GM13977 (cell line): ENCODE measurements around the gene GALNTL6.

Experiments
- DNase-seq: peaks from one replicate; pipeline ENCODE4 v3.0.0; 2012; ENCODE audit warnings: low spot score
- in situ Hi-C: fragments of 300-500 bp; cut with MboI; formaldehyde crosslinking; loops from one replicate; pipeline ENCODE4 v1.12.0; 2022; ENCODE audit warnings: low sequenced_read_pairs, low pct_unique_long_range_greater_than_20kb, mixed read lengths, inconsistent platforms; ENCODE audit not compliant: unreplicated experiment
- TF ChIP-seq, protein P1 (sequence below): IDR thresholded peaks from 2 replicates; pipeline ENCODE4 v1.5.1; 2012; ENCODE audit warnings: mild to moderate bottlenecking, control low read depth; ENCODE audit not compliant: insufficient read depth; ENCODE audit errors: extremely low read depth, missing control alignments

The GALNTL6 gene

DNA sequence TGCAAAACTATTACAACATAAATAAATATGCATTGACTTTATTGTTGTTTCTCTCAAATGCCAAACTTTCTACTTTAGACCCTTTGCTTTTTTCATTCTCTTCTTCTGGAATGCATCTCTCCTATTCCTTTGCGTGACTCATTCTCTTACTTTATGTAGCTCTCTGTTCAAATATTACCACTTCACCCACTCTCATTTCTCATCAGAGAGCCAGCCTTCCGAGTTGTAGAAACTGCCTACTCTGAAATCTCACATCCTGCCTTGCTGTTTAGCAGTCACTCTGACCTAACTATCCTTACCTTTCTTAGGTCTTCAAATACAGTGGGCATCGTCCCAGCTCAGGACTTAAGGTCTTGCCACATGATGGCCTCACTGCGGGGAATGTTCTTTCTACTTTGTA is 143.5 kb downstream of the GALNTL6 start:
- in situ Hi-C loops = no loop called here
- DNase-seq = no peak
- TF ChIP-seq, protein P1, sequence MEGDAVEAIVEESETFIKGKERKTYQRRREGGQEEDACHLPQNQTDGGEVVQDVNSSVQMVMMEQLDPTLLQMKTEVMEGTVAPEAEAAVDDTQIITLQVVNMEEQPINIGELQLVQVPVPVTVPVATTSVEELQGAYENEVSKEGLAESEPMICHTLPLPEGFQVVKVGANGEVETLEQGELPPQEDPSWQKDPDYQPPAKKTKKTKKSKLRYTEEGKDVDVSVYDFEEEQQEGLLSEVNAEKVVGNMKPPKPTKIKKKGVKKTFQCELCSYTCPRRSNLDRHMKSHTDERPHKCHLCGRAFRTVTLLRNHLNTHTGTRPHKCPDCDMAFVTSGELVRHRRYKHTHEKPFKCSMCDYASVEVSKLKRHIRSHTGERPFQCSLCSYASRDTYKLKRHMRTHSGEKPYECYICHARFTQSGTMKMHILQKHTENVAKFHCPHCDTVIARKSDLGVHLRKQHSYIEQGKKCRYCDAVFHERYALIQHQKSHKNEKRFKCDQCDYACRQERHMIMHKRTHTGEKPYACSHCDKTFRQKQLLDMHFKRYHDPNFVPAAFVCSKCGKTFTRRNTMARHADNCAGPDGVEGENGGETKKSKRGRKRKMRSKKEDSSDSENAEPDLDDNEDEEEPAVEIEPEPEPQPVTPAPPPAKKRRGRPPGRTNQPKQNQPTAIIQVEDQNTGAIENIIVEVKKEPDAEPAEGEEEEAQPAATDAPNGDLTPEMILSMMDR = no peak

DNA sequence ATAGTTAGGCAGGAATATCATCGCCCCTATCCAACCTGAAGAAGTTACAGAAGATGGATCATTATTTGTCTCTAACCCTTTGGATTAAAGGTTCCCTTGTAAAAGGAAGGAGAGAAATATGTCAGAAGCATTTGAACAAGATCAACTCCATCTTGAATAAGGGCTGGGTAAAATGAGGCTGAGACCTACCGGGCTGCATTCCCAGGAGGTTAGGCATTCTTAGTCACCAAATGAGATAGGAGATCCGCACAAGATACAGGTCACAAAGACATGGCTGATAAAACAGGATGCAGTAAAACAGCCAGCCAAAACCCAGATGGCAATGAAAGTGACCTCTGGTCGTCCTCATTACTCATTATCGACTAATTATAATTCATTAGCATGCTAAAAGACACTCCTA is 148.9 kb downstream of the GALNTL6 start:
- in situ Hi-C loops = no loop called here
- TF ChIP-seq, protein P1 = no peak
- DNase-seq = no peak

DNA sequence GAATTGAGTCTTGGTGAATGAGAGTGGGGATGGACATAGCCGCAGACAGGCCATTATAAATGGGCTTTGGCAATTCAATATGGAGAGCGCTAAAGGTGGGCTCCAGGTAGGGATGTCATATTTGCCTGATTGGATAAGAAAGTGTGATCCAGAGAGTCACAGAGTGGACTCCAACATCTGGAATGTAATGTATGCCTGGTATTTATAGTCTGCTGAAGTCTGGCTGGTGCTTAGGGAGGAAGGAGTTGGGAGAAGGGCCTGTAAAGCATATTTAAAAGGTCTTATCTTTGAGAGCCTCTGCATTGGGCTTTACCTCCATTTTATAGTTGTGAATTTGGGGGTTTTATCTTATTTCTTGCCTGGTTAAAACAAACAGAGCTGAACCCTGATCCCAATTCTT is 153.2 kb downstream of the GALNTL6 start:
- TF ChIP-seq, protein P1 = no peak

DNA sequence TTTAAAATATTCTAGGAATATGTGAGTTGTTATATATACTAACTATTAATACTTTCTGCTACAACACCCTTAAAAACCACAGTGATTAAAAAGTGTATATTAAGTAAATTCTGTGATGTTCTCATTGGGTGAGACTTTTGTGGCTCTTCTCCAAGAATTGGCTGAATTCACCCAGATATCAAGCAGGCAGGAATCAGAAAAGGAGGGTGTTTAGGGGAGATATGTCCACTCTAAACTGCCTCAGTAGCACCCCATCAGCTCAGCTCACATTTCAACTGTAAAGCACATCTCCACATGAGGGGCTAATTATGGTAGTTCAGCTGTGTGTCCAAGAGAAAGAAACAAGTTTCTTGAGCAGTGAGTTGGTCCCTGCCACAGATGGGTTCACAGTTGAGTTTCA is 165.0 kb downstream of the GALNTL6 start:
- no peak for DNase-seq
- in situ Hi-C loops = no loop called here
- TF ChIP-seq, protein P1 = no peak

More for the DNA sequence above, 153.2 kb downstream of the GALNTL6 start:
- in situ Hi-C loops = no loop called here
- no peak for DNase-seq

DNA sequence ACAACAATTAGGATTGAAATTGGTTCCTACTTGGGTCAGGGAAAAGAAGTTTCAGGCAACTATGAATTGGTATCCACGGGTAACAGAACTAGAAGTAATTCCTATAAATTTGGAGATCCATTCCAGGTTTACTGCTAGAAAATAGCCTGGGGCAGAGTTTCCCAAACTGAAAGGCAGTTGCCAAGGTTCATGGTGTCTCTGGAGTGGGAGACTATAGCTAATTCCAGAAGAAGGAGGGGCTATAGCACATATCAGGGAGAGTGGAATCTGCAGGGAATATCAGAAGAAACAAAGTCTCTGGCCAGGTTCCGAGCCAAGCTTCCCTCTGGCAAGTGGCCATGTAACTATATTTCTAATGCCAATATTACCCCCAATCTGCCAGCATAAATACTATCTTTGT is 166.3 kb downstream of the GALNTL6 start:
- TF ChIP-seq, protein P1 = no peak
- DNase-seq = no peak
- in situ Hi-C loops = no loop called here

DNA sequence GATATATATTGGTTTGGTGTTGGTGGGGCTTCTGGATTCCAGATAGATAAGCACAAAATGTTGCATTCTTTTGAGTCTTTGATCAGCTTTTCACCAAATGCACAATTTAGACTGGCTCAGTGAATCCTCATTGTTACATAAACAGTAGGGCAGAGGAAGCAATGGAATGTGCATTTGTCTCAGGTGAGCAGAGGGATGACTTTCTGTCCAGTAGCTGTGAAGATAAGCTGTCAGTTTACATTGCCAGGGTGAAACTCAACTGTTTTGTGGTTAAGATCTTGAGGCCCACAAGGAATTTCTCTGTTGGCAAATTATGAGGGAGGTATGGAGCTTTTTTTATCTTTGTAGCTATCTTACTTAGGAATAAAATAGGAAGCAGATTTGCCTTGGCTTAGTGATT is 168.0 kb downstream of the GALNTL6 start:
- DNase-seq = no peak
- in situ Hi-C loops = no loop called here
- TF ChIP-seq, protein P1 = no peak
